Bone marrow (tissue), 2 donors: ENCODE results near the gene F2RL2.
A peak's percentile ranks its signal among the peaks of the same experiment; 100 is the strongest.

Source experiments
- DNase-seq, 2 donors: peaks; one replicate each; lab custom pipeline; 2025; lab: John Stamatoyannopoulos, UW

F2RL2 gene

GRCh38 chr5:76622973-76623596 is at the start of gene F2RL2:
Gene F2RL2 (minus strand): TSS chr5:76623403. CDS start chr5:76623230, 173 bp downstream.
- no peak for DNase-seq

GRCh38 chr5:76672242-76672641 is 49.0 kb upstream of the F2RL2 start:
- DNase-seq: no peak

GRCh38 chr5:76670508-76670907 is 47.3 kb upstream of the F2RL2 start:
- DNase-seq: no peak

GRCh38 chr5:76669245-76669644 is 46.0 kb upstream of the F2RL2 start:
- DNase-seq: no peak

- DNase-seq: no peak
These were observed 44.3 kb upstream of the F2RL2 start for GRCh38 chr5:76667495-76667894.

GRCh38 chr5:76664079-76664478 is 40.9 kb upstream of the F2RL2 start:
- peak in 1 of 2 donors; percentile 7 for DNase-seq

GRCh38 chr5:76663573-76663972 is 40.4 kb upstream of the F2RL2 start:
- no peak for DNase-seq

GRCh38 chr5:76662521-76662920 is 39.3 kb upstream of the F2RL2 start:
- no peak for DNase-seq

GRCh38 chr5:76660360-76660759 is 37.2 kb upstream of the F2RL2 start:
- no peak for DNase-seq

GRCh38 chr5:76657683-76658311 is 34.6 kb upstream of the F2RL2 start:
- no peak for DNase-seq

- DNase-seq: no peak
These were observed 33.9 kb upstream of the F2RL2 start for GRCh38 chr5:76657091-76657490.

GRCh38 chr5:76652809-76653414 is 29.7 kb upstream of the F2RL2 start:
- no peak for DNase-seq

- no peak for DNase-seq
These were observed 25.9 kb upstream of the F2RL2 start for GRCh38 chr5:76649140-76649539.

- DNase-seq: no peak
These were observed 20.2 kb upstream of the F2RL2 start for GRCh38 chr5:76643371-76643770.

GRCh38 chr5:76642390-76643040 is 19.3 kb upstream of the F2RL2 start:
- no peak for DNase-seq

- peak in 1 of 2 donors; percentile 81 for DNase-seq
These were observed 18.4 kb upstream of the F2RL2 start for GRCh38 chr5:76641514-76642120.

GRCh38 chr5:76638479-76638878 is 15.3 kb upstream of the F2RL2 start:
- DNase-seq: no peak

GRCh38 chr5:76637490-76637889 is 14.3 kb upstream of the F2RL2 start:
- DNase-seq: no peak

- DNase-seq: no peak
These were observed 11.5 kb upstream of the F2RL2 start for GRCh38 chr5:76634661-76635060.

GRCh38 chr5:76626738-76627137 is 3.5 kb upstream of the F2RL2 start:
- DNase-seq: peak in 1 of 2 donors; percentile 83

- DNase-seq: no peak
These were observed 2.0 kb upstream of the F2RL2 start for GRCh38 chr5:76625087-76625815.

- no peak for DNase-seq
These were observed 1.1 kb downstream of the F2RL2 start for GRCh38 chr5:76622076-76622475.
